Transverse colon (tissue), 4 donors: Measurements from ENCODE around the gene MBTD1. TPM values are rescaled to one million over a fixed set of nuclear protein-coding genes. Genes with fewer than 3 reads are reported as not detected.

Source experiments
- DNase-seq: peaks from one replicate; pipeline ENCODE4 v3.0.0-alpha.2; 2019
- H3K27ac ChIP-seq, 4 donors: fragments of 200-600 bp; sonication (generic); 2 replicates each; pipeline ENCODE4 v1.5.1; 2016 to 2018; ENCODE audit warnings: inconsistent platforms in 4 of 4
- H3K27me3 ChIP-seq: fragments of 200-600 bp; sonication (generic); 2 replicates; pipeline ENCODE4 v1.5.1; 2017; ENCODE audit warnings: inconsistent platforms
- H3K36me3 ChIP-seq, 4 donors: fragments of 200-600 bp; sonication (generic); 2 replicates each; pipeline ENCODE4 v1.5.1; 2017 to 2019; ENCODE audit warnings: inconsistent platforms in 4 of 4
- H3K4me1 ChIP-seq, 4 donors: fragments of 200-600 bp; sonication (generic); 2 replicates each; pipeline ENCODE4 v1.5.1; 2017 to 2020; ENCODE audit warnings: inconsistent platforms in 4 of 4
- H3K4me3 ChIP-seq, 4 donors: fragments of 200-600 bp; sonication (generic); 1 replicate in 1 of 4; 2 replicates in 3 of 4; pipeline versions ENCODE4 v1.5.1 to v1.6.1; 2017 to 2019; ENCODE audit warnings: inconsistent platforms in 4 of 4
- H3K9me3 ChIP-seq, 2 donors: fragments of 200-600 bp; sonication (generic); 2 replicates each; pipeline ENCODE4 v1.5.1; 2017 to 2019; ENCODE audit warnings: inconsistent platforms in 2 of 2
- EP300 ChIP-seq: sonication (generic); formaldehyde crosslinking; IDR thresholded peaks from one replicate; pipeline ENCODE4 v1.6.1; 2017; ENCODE audit warnings: antibody characterized with exemption, low read depth
- POLR2A ChIP-seq: fragments of 450-650 bp; IDR thresholded peaks from one replicate; pipeline ENCODE4 v1.6.1; 2016; ENCODE audit warnings: antibody characterized with exemption, mild to moderate bottlenecking, moderate library complexity
- POLR2AphosphoS5 ChIP-seq, 3 donors: sonication (generic); formaldehyde crosslinking; IDR thresholded peaks; one replicate each; pipeline ENCODE4 v1.6.1; 2016; ENCODE audit warnings: antibody characterized with exemption in 3 of 3
- WGBS, 2 donors: methylation state at CpG; one replicate each; pipeline ENCODE4 v1.1.5; 2018; ENCODE audit warnings: low coverage in 1 of 2; 5-methylcytosine and 5-hydroxymethylcytosine counted together
- in situ Hi-C, 4 donors: fragments of 200-750 bp; cut with MboI; loops; one replicate each; pipeline versions ENCODE4 v1.15.0 to v1.15.1; 2017; ENCODE audit warnings: low sequenced_read_pairs in 3 of 4, low pct_ligation_motif_present in 1 of 4, low pct_unique_long_range_greater_than_20kb in 1 of 4
- intact Hi-C: fragments of 100-400 bp; cut with DNase I; formaldehyde crosslinking; loops from one replicate; pipeline ENCODE4 v1.15.1; 2023; ENCODE audit warnings: low total_unique reads
- total RNA-seq, 4 donors: library from RNA; depleted of rRNA; stranded (reverse); fragments of >200 nt; gene quantifications; one replicate each; pipeline ENCODE4 v1.1.0, GENCODE V29; 2016
- TF ChIP-seq, protein P1 (sequence below), 5 experiments: fragments of 200-600 bp in 3 of 5; fragments of 450-650 bp in 2 of 5; sonication (generic) in 3 of 5; IDR thresholded peaks; 1 replicate in 2 of 5; 2 replicates in 3 of 5; pipeline ENCODE4 v1.5.1; 2016 to 2017; ENCODE audit warnings: antibody characterized with exemption in 5 of 5, inconsistent platforms in 3 of 5, mild to moderate bottlenecking in 2 of 5, moderate library complexity in 1 of 5

The MBTD1 gene
- total RNA-seq, 4 donors from 2014 or later = 3.8 to 28.1 (median 12.3) TPM

DNA sequence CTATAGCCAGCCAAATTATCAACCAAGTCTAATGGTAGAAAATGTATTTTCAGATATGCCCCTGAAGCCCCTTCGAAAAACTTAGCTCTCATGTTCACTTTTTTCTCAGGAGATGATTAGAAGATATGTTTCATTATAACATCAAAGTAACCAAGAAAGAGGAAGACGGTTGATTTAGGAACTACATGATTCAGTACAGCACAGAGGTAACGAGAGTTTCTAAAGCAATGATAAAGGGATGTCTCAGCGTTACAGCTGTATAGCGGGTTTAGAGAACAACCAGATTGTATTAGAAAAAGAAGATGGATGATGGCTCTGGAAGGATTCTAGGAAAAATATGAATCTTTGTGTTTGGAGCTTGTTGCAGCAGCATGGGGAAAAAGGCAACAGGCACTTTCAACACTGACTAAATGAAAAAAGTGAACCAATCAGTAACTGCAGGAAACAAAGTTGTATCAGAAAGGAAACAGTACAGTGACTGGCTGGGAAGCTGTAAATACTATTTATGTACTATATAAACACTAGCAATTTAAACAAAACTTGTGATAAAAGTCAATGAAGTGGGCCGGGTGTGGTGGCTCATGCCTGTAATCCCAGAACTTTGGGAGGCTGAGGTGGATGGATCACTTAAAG is 21.5 kb downstream of the MBTD1 start:
- H3K36me3 ChIP-seq = peaks cover 0 to 4% (median 0%) of the 10 kb centered on the region in 4 donors
- DNase-seq = no peak
- H3K4me1 ChIP-seq = peaks cover 0 to 10% (median 0%) of the 10 kb centered on the region in 4 donors
- TF ChIP-seq POLR2A (no peak), POLR2AphosphoS5 (IDR thresholded peaks at IDR 0.05) (no peak), EP300 (no peak)
- TF ChIP-seq, protein P1, sequence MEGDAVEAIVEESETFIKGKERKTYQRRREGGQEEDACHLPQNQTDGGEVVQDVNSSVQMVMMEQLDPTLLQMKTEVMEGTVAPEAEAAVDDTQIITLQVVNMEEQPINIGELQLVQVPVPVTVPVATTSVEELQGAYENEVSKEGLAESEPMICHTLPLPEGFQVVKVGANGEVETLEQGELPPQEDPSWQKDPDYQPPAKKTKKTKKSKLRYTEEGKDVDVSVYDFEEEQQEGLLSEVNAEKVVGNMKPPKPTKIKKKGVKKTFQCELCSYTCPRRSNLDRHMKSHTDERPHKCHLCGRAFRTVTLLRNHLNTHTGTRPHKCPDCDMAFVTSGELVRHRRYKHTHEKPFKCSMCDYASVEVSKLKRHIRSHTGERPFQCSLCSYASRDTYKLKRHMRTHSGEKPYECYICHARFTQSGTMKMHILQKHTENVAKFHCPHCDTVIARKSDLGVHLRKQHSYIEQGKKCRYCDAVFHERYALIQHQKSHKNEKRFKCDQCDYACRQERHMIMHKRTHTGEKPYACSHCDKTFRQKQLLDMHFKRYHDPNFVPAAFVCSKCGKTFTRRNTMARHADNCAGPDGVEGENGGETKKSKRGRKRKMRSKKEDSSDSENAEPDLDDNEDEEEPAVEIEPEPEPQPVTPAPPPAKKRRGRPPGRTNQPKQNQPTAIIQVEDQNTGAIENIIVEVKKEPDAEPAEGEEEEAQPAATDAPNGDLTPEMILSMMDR (IDR thresholded peaks at IDR 0.05) = no peak
- H3K4me3 ChIP-seq = no peak overlapping the region
- H3K9me3 ChIP-seq = no peaks in the 10 kb centered on the region
- no peaks in the 10 kb centered on the region for H3K27me3 ChIP-seq
- H3K27ac ChIP-seq = no peak overlapping the region
- in situ Hi-C loops (no loop called here), intact Hi-C loops (no loop called here)
- WGBS, 2 donors = 64 to 78% methylated on average over 6 of the region's 6 CpGs

DNA sequence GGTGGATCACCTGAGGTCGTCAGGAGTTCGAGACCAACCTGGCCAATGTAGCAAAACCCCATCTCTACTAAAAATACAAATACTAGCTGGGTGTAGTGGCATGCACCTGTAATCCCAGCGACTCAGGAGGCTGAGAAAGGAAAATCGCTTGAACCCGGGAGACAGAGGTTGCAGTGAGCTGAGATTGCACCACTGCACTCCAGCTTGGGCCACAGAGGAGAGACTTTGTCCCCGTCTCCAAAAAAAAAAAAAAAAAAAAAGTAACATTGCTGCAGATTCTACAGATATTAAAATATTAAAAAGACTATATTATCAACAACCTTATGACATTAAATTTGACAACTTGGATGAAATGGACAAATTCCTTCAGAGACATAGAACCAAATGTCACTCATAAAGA is 25.7 kb downstream of the MBTD1 start:
- WGBS, 2 donors = 94% methylated on average over 6 of the region's 6 CpGs; no CpG with 5 or more reads in 1 of the 2 donors
- Histone ChIP-seq H3K27ac (no peak overlapping the region), H3K9me3 (no peaks in the 10 kb centered on the region), H3K4me1 (peaks cover 0 to 10% (median 0%) of the 10 kb centered on the region in 4 donors), H3K4me3 (no peak overlapping the region), H3K36me3 (peaks cover 0 to 4% (median 0%) of the 10 kb centered on the region in 4 donors), H3K27me3 (no peaks in the 10 kb centered on the region)
- no peak for DNase-seq
- in situ Hi-C loops = no loop called here
- TF ChIP-seq POLR2AphosphoS5 (IDR thresholded peaks at IDR 0.05) = no peak
- TF ChIP-seq POLR2A = no peak
- TF ChIP-seq, protein P1 (IDR thresholded peaks at IDR 0.05) = no peak
- TF ChIP-seq EP300 = no peak
- intact Hi-C loops = no loop called here

DNA sequence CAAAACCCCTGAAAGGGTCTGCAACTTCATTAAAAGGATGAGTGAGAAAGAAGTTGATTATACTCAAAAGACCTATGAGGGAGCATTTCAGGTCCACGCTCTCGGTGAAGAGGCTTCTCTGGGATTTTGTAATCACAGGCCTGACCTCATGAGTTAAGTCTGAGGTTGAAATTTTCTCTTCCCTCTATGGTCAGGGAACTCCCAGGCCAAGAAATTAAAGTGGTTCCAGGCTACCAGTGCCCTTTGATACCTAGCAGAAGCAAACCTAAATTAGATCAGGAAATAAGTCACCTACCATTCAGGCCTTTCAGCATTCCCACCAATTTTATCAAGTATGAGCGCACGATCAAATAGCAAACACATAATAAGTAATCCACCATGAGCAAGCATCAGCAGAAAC is 27.9 kb downstream of the MBTD1 start:
- no peak for TF ChIP-seq POLR2A
- TF ChIP-seq POLR2AphosphoS5 (IDR thresholded peaks at IDR 0.05) = no peak
- TF ChIP-seq EP300 = no peak
- TF ChIP-seq, protein P1 (IDR thresholded peaks at IDR 0.05) = no peak
- H3K4me3 ChIP-seq = no peak overlapping the region
- WGBS, 2 donors = 92 to 96% methylated on average over 4 of the region's 4 CpGs
- no peaks in the 10 kb centered on the region for H3K27me3 ChIP-seq
- no peaks in the 10 kb centered on the region for H3K9me3 ChIP-seq
- DNase-seq = no peak
- H3K4me1 ChIP-seq = no peaks in the 10 kb centered on the region
- intact Hi-C loops (no loop called here), in situ Hi-C loops (no loop called here)
- peaks cover 0 to 4% (median 0%) of the 10 kb centered on the region in 4 donors for H3K36me3 ChIP-seq
- no peak overlapping the region for H3K27ac ChIP-seq

DNA sequence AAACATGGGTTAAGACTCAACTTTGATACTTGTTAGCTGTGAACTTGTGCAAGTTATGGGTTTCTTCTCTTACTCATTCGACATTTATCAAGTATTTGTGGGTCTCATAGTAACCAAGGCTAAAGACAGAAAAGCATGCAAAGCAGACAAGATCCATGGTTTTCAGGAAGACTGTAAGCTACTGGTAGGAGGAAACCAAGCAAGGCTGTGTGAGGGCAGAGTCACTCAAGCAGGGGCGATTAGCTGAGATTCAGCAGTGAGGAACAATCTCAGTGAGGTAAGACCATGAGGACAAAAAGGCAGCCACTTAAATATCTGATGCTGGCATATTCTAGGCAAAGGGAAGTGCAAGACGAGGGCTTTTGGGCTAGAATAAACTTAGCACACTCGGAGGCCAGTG is 29.5 kb downstream of the MBTD1 start:
- peaks cover 0 to under 1% (median 0%) of the 10 kb centered on the region in 4 donors for H3K36me3 ChIP-seq
- in situ Hi-C loops (no loop called here), intact Hi-C loops (no loop called here)
- no peaks in the 10 kb centered on the region for H3K27me3 ChIP-seq
- TF ChIP-seq POLR2AphosphoS5 (IDR thresholded peaks at IDR 0.05) = no peak
- TF ChIP-seq, protein P1 (IDR thresholded peaks at IDR 0.05) = no peak
- no peak for TF ChIP-seq POLR2A
- TF ChIP-seq EP300 = no peak
- H3K27ac ChIP-seq = no peak overlapping the region
- no peak overlapping the region for H3K4me3 ChIP-seq
- peaks cover 0 to 10% (median 3%) of the 10 kb centered on the region in 4 donors for H3K4me1 ChIP-seq
- 78 to 83% methylated on average over 2 to 4 of the region's 4 CpGs for WGBS, 2 donors
- no peak for DNase-seq
- no peaks in the 10 kb centered on the region for H3K9me3 ChIP-seq
